A549 (cell line): ENCODE data around the gene NEDD4L.

Source experiments
- CHD2 ChIP-seq: fragments of 150-350 bp; IDR thresholded peaks from 2 replicates; pipeline ENCODE4 v1.6.1; 2014; ENCODE audit warnings: low read length; ENCODE audit not compliant: partially characterized antibody
- HOXB5 ChIP-seq: fragments of 250-450 bp; sonication (Bioruptor Pico); IDR thresholded peaks from 2 replicates; pipeline ENCODE4 v1.5.0; 2020; ENCODE audit warnings: mild to moderate bottlenecking, moderate library complexity
- POLR2A ChIP-seq: IDR thresholded peaks from 2 replicates; pipeline ENCODE4 v1.6.1; 2012; ENCODE audit warnings: mild to moderate bottlenecking, low read length
- REST ChIP-seq: fragments of 200-600 bp; sonication (generic); IDR thresholded peaks from 2 replicates; pipeline ENCODE4 v1.6.1; 2016; ENCODE audit warnings: antibody characterized with exemption, mild to moderate bottlenecking, moderate library complexity
- USF2 ChIP-seq: fragments of 450-650 bp; IDR thresholded peaks from 2 replicates; pipeline ENCODE4 v1.6.1; 2014; ENCODE audit warnings: antibody characterized with exemption
- TF ChIP-seq, protein P1 (sequence below): fragments of >200 bp; sonication (Bioruptor Twin); formaldehyde crosslinking; IDR thresholded peaks from 3 replicates; pipeline ENCODE4 v1.5.1; 2016

DNA sequence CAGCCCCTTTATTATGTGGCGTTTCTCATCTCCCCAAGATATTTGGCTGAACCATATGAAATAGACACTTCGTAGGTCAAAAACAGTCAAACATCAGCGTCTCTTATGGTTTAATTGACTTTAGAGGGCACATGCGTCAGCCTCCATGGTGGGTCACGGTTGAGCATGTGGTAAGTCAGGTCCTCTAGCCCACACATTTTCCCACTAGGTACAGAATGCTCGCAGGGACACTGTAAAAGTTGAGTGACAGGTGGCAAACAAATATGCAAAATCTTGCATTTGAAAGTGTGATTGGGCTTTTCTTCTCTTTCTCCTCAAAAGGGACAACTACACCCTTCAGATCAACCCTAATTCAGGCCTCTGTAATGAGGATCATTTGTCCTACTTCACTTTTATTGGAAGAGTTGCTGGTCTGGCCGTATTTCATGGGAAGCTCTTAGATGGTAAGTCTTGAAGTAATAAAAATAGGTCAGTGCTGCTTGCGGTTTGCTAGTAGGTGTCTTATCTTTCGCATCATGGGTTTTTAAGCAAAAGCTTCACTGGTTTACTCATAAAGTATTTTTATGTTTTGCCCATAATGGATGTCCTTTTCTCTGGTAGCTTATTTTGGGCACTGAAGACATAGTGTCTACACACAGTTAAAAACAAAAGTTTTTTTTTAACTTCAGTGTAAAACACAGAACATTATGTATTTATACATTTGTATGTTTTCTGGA is 323.6 kb downstream of the NEDD4L start:
- no peak for TF ChIP-seq USF2
- TF ChIP-seq HOXB5 (CRISPR knock-in tag), result no peak
- TF ChIP-seq REST, result no peak
- TF ChIP-seq, protein P1, sequence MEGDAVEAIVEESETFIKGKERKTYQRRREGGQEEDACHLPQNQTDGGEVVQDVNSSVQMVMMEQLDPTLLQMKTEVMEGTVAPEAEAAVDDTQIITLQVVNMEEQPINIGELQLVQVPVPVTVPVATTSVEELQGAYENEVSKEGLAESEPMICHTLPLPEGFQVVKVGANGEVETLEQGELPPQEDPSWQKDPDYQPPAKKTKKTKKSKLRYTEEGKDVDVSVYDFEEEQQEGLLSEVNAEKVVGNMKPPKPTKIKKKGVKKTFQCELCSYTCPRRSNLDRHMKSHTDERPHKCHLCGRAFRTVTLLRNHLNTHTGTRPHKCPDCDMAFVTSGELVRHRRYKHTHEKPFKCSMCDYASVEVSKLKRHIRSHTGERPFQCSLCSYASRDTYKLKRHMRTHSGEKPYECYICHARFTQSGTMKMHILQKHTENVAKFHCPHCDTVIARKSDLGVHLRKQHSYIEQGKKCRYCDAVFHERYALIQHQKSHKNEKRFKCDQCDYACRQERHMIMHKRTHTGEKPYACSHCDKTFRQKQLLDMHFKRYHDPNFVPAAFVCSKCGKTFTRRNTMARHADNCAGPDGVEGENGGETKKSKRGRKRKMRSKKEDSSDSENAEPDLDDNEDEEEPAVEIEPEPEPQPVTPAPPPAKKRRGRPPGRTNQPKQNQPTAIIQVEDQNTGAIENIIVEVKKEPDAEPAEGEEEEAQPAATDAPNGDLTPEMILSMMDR, result no peak
- TF ChIP-seq POLR2A, result no peak
- no peak for TF ChIP-seq CHD2
